Measurements from ENCODE around the gene ARHGAP24.
A peak's percentile ranks its signal among the peaks of the same experiment; 100 is the strongest.

ARHGAP24 gene

GRCh38 chr4:85862896-85863295, 387.9 kb downstream of the ARHGAP24 start:
- no peak overlapping the region for H4K8ac ChIP-seq (ENCODE audit: low read depth, low read length)
- H2BK5ac ChIP-seq (ENCODE audit: low read depth, low read length, poor library complexity) = no peak overlapping the region
- H3K14ac ChIP-seq (ENCODE audit: low read length) = no peak overlapping the region
- H2BK12ac ChIP-seq (ENCODE audit: low read length) = no peak overlapping the region
- H4K91ac ChIP-seq (ENCODE audit: low read depth, low read length) = no peak overlapping the region
- no peaks in the 10 kb centered on the region for H3K36me3 ChIP-seq (ENCODE audit: control insufficient read depth in 1 of 2, insufficient read depth in 2 of 2, low read length in 2 of 2)
- no peak overlapping the region for H2AK5ac ChIP-seq (ENCODE audit: low read length)
- H3K9me3 ChIP-seq (ENCODE audit: insufficient read depth, low read depth, low read length) = no peaks in the 10 kb centered on the region
- H3K4ac ChIP-seq (ENCODE audit: low read depth, low read length) = no peak overlapping the region
- no peak overlapping the region for H3K27ac ChIP-seq (ENCODE audit: low read depth, low read length)
- no peaks in the 10 kb centered on the region for H3K27me3 ChIP-seq (ENCODE audit: insufficient read depth, low read length)
- H4K12ac ChIP-seq (ENCODE audit: low read depth, low read length) = no peak overlapping the region
- WGBS (ENCODE audit: extremely low coverage, insufficient coverage, insufficient read length) = no CpG with 5 or more reads among the region's 4 CpGs
- H2AFZ ChIP-seq (ENCODE audit: insufficient read depth, low read length, poor library complexity) = no peak overlapping the region
- no peaks in the 10 kb centered on the region for H3K79me1 ChIP-seq (ENCODE audit: low read length)
- no peaks in the 10 kb centered on the region for H3K79me2 ChIP-seq (ENCODE audit: control insufficient read depth, insufficient read depth, low read length, poor library complexity)
- no peak overlapping the region for H3K4me2 ChIP-seq (ENCODE audit: low read length)
- no peak overlapping the region for H3K4me3 ChIP-seq (ENCODE audit: low read depth, low read length)
- H3K18ac ChIP-seq (ENCODE audit: low read length) = no peak overlapping the region
- H3K9ac ChIP-seq (ENCODE audit: low read length) = no peak overlapping the region
- no peak for DNase-seq
- H3K4me1 ChIP-seq (ENCODE audit: control insufficient read depth in 1 of 2, insufficient read depth in 2 of 2, low read length in 2 of 2) = no peaks in the 10 kb centered on the region
- no peak overlapping the region for H3K23ac ChIP-seq (ENCODE audit: low read length)
- no peak overlapping the region for H2BK120ac ChIP-seq (ENCODE audit: insufficient read depth, low read length, poor library complexity)

GRCh38 chr4:85864259-85865205, 389.6 kb downstream of the ARHGAP24 start:
- no peak for DNase-seq

GRCh38 chr4:85865256-85865655, 390.3 kb downstream of the ARHGAP24 start:
- H3K9me3 ChIP-seq (ENCODE audit: insufficient read depth, low read depth, low read length) = no peaks in the 10 kb centered on the region
- H4K8ac ChIP-seq (ENCODE audit: low read depth, low read length) = no peak overlapping the region
- no peak overlapping the region for H2AK5ac ChIP-seq (ENCODE audit: low read length)
- no peaks in the 10 kb centered on the region for H3K4me1 ChIP-seq (ENCODE audit: control insufficient read depth in 1 of 2, insufficient read depth in 2 of 2, low read length in 2 of 2)
- no peak overlapping the region for H2BK12ac ChIP-seq (ENCODE audit: low read length)
- H3K4me2 ChIP-seq (ENCODE audit: low read length) = no peak overlapping the region
- no peak overlapping the region for H2BK5ac ChIP-seq (ENCODE audit: low read depth, low read length, poor library complexity)
- H4K12ac ChIP-seq (ENCODE audit: low read depth, low read length) = no peak overlapping the region
- no peak overlapping the region for H3K27ac ChIP-seq (ENCODE audit: low read depth, low read length)
- no peak for DNase-seq
- no peak overlapping the region for H3K14ac ChIP-seq (ENCODE audit: low read length)
- no peak overlapping the region for H3K23ac ChIP-seq (ENCODE audit: low read length)
- no peaks in the 10 kb centered on the region for H3K79me2 ChIP-seq (ENCODE audit: control insufficient read depth, insufficient read depth, low read length, poor library complexity)
- no peak overlapping the region for H2BK120ac ChIP-seq (ENCODE audit: insufficient read depth, low read length, poor library complexity)
- no peak overlapping the region for H3K4me3 ChIP-seq (ENCODE audit: low read depth, low read length)
- H3K27me3 ChIP-seq (ENCODE audit: insufficient read depth, low read length) = no peaks in the 10 kb centered on the region
- H4K91ac ChIP-seq (ENCODE audit: low read depth, low read length) = no peak overlapping the region
- H3K9ac ChIP-seq (ENCODE audit: low read length) = no peak overlapping the region
- no peak overlapping the region for H3K4ac ChIP-seq (ENCODE audit: low read depth, low read length)
- no peaks in the 10 kb centered on the region for H3K36me3 ChIP-seq (ENCODE audit: control insufficient read depth in 1 of 2, insufficient read depth in 2 of 2, low read length in 2 of 2)
- no peak overlapping the region for H3K18ac ChIP-seq (ENCODE audit: low read length)
- no peak overlapping the region for H2AFZ ChIP-seq (ENCODE audit: insufficient read depth, low read length, poor library complexity)
- H3K79me1 ChIP-seq (ENCODE audit: low read length) = no peaks in the 10 kb centered on the region

More at GRCh38 chr4:85864259-85865205, 389.6 kb downstream of the ARHGAP24 start:
- Histone ChIP-seq H3K36me3 (ENCODE audit: control insufficient read depth in 1 of 2, insufficient read depth in 2 of 2, low read length in 2 of 2) (no peaks in the 10 kb centered on the region), H3K79me1 (ENCODE audit: low read length) (no peaks in the 10 kb centered on the region), H3K14ac (ENCODE audit: low read length) (no peak overlapping the region), H2BK12ac (ENCODE audit: low read length) (no peak overlapping the region), H3K27me3 (ENCODE audit: insufficient read depth, low read length) (no peaks in the 10 kb centered on the region), H3K23ac (ENCODE audit: low read length) (no peak overlapping the region), H2BK120ac (ENCODE audit: insufficient read depth, low read length, poor library complexity) (no peak overlapping the region), H2BK5ac (ENCODE audit: low read depth, low read length, poor library complexity) (no peak overlapping the region), H4K12ac (ENCODE audit: low read depth, low read length) (no peak overlapping the region), H3K4me2 (ENCODE audit: low read length) (no peak overlapping the region), H4K91ac (ENCODE audit: low read depth, low read length) (no peak overlapping the region), H3K18ac (ENCODE audit: low read length) (no peak overlapping the region), H3K9me3 (ENCODE audit: insufficient read depth, low read depth, low read length) (no peaks in the 10 kb centered on the region), H3K4me3 (ENCODE audit: low read depth, low read length) (no peak overlapping the region), H3K4me1 (ENCODE audit: control insufficient read depth in 1 of 2, insufficient read depth in 2 of 2, low read length in 2 of 2) (no peaks in the 10 kb centered on the region), H2AK5ac (ENCODE audit: low read length) (no peak overlapping the region), H2AFZ (ENCODE audit: insufficient read depth, low read length, poor library complexity) (no peak overlapping the region), H3K4ac (ENCODE audit: low read depth, low read length) (no peak overlapping the region), H3K9ac (ENCODE audit: low read length) (no peak overlapping the region), H3K27ac (ENCODE audit: low read depth, low read length) (no peak overlapping the region), H4K8ac (ENCODE audit: low read depth, low read length) (no peak overlapping the region), H3K79me2 (ENCODE audit: control insufficient read depth, insufficient read depth, low read length, poor library complexity) (no peaks in the 10 kb centered on the region)
- no CpG with 5 or more reads among the region's 5 CpGs for WGBS (ENCODE audit: extremely low coverage, insufficient coverage, insufficient read length)

GRCh38 chr4:85866508-85866907, 391.6 kb downstream of the ARHGAP24 start:
- H2AK5ac ChIP-seq (ENCODE audit: low read length) = no peak overlapping the region
- no peak overlapping the region for H2BK120ac ChIP-seq (ENCODE audit: insufficient read depth, low read length, poor library complexity)
- no peak overlapping the region for H3K18ac ChIP-seq (ENCODE audit: low read length)
- no peak overlapping the region for H4K91ac ChIP-seq (ENCODE audit: low read depth, low read length)
- no peaks in the 10 kb centered on the region for H3K27me3 ChIP-seq (ENCODE audit: insufficient read depth, low read length)
- H3K9ac ChIP-seq (ENCODE audit: low read length) = no peak overlapping the region
- H3K79me1 ChIP-seq (ENCODE audit: low read length) = no peaks in the 10 kb centered on the region
- no peak overlapping the region for H3K14ac ChIP-seq (ENCODE audit: low read length)
- H2BK12ac ChIP-seq (ENCODE audit: low read length) = no peak overlapping the region
- H3K4me1 ChIP-seq (ENCODE audit: control insufficient read depth in 1 of 2, insufficient read depth in 2 of 2, low read length in 2 of 2) = no peaks in the 10 kb centered on the region
- no peaks in the 10 kb centered on the region for H3K36me3 ChIP-seq (ENCODE audit: control insufficient read depth in 1 of 2, insufficient read depth in 2 of 2, low read length in 2 of 2)
- peak overlapping the region; percentile 37 for H3K23ac ChIP-seq (ENCODE audit: low read length)
- no peaks in the 10 kb centered on the region for H3K9me3 ChIP-seq (ENCODE audit: insufficient read depth, low read depth, low read length)
- H3K79me2 ChIP-seq (ENCODE audit: control insufficient read depth, insufficient read depth, low read length, poor library complexity) = no peaks in the 10 kb centered on the region
- H3K27ac ChIP-seq (ENCODE audit: low read depth, low read length) = no peak overlapping the region
- no peak for DNase-seq
- no peak overlapping the region for H3K4ac ChIP-seq (ENCODE audit: low read depth, low read length)
- H4K12ac ChIP-seq (ENCODE audit: low read depth, low read length) = no peak overlapping the region
- no peak overlapping the region for H2BK5ac ChIP-seq (ENCODE audit: low read depth, low read length, poor library complexity)
- H2AFZ ChIP-seq (ENCODE audit: insufficient read depth, low read length, poor library complexity) = no peak overlapping the region
- no peak overlapping the region for H3K4me2 ChIP-seq (ENCODE audit: low read length)
- no peak overlapping the region for H3K4me3 ChIP-seq (ENCODE audit: low read depth, low read length)
- no CpG with 5 or more reads among the region's 1 CpG for WGBS (ENCODE audit: extremely low coverage, insufficient coverage, insufficient read length)
- no peak overlapping the region for H4K8ac ChIP-seq (ENCODE audit: low read depth, low read length)
